ENCODE data around the gene P2RX2.
"Not testable (repeated sequence)": the region's sequence is repeated elsewhere in the genome, so short reads cannot be mapped to it uniquely, and the experiment has no call there.

The P2RX2 gene

GRCh38 chr12:132583736-132584135 is 34.8 kb upstream of the P2RX2 start:
- no peak for DNase-seq (ENCODE audit: low read depth)

DNA sequence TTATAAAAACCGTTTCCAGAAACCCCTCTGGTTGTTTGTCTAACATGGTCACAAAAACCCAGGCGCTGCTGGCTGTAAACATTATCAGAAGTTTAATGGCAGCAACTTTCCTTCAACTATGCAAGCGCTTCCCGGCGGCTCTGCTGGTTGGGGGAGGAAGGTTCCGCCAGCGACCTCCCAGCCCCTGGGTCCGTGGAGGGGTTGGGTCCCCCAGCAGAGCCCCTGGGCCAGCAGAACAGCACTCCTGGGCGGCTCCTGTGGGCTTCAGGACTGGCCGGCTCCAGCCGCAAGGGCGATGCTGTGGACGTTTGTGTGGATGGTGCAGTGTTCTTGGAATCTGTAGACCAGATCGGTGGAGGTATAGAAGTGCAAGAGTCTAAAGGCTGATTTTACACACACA is 34.1 kb upstream of the P2RX2 start:
- no peak for DNase-seq (ENCODE audit: low read depth)

DNA sequence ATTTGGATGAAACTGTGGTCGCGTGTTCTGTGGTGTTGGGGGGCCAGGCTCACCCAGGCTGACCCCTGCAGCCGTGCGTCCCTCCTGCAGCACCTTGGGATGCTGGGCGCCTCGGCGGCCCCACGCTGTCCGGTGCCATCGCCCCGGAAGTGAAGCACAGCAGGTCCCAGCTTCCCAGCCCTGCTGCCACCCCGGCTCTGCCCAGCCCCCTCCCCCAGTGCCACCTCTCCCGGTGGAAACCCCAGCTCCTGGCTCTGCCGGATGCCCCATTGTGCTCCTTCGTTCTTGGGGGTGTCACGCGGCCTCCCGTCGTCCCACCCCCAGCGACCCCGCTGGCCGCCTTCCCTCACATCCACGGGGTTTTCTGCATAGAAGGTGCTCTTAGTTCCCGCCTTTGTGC is 33.4 kb upstream of the P2RX2 start:
- DNase-seq (ENCODE audit: low read depth) = no peak

DNA sequence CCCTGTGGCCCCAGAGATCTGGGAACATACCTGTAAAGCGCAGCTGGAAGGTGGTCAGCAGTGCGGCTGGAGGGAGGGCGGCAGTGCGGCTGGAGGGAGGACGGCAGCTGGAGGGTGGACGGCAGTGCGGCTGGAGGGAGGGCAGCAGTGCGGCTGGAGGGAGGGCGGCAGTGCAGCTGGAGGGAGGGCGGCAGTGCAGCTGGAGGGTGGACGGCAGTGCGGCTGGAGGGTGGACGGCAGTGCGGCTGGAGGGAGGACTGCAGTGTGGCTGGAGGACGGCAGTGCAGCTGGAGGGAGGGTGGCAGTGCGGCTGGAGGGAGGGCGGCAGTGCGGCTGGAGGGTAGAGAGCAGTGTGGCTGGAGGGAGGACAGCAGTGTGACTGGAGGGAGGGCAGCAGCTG is 31.6 kb upstream of the P2RX2 start:
- DNase-seq (ENCODE audit: low read depth) = no peak

- no peak for DNase-seq (ENCODE audit: low read depth)
Measured at GRCh38 chr12:132587781-132588180, 30.8 kb upstream of the P2RX2 start.

DNA sequence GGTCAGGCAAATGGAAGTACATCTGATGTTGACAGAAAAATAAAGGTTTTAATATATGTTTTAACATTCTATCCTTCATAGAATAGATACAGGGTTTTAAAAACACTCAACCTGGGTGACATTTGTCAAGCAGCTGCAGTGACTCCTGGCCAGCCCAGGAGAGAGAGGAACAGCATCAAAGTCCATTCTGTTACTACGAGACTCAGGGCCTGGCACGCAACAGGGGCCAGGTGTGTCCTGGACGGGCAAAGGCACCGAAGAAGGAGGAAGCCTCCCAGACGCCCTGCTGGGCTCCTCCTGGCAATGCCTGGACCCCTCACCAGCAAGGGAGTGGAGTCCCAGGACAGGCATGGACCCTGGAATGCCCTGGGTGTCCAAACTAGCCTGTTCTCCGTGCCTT is 30.3 kb upstream of the P2RX2 start:
- no peak for DNase-seq (ENCODE audit: low read depth)

- DNase-seq (ENCODE audit: low read depth) = no peak
Measured at GRCh38 chr12:132588821-132589669, 29.5 kb upstream of the P2RX2 start.

GRCh38 chr12:132591107-132591935 is 27.3 kb upstream of the P2RX2 start:
- no peak for DNase-seq (ENCODE audit: low read depth)

DNA sequence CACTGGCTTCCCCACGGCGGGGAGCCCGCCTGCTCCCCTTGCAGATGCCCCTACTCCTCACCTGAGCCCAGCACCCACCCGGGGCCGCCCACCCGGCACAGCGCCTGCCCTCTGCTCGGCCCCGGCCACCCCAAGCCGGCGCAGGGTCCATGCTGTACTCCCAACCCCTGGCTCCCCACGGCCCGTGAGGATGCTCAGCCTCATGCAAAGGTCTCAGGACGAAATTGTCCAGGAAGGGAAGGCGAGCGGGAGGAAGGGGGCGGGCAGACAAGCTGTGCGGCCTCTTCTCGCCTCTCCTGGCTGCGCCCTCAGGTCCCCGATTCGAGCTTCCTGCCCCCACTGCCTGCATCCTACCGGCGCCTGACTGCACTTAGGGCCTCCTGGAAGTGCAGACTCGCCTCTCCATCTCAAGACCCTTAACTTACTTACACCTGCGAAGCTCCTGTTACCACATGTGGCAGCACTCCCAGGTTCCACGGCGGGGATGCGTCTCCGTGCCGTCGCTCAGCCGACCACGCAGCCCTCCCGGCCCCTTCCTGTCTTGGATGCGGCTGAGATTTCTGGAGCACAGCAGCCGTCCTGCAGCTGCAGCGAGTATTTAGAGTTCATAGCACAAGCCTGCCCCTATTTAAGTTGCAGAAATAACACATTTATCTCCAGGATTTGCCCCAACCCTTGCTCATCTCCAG is 26.1 kb upstream of the P2RX2 start:
- DNase-seq (ENCODE audit: low read depth) = no peak

GRCh38 chr12:132593071-132593470 is 25.5 kb upstream of the P2RX2 start:
- DNase-seq (ENCODE audit: low read depth) = no peak

GRCh38 chr12:132593521-132593920 is 25.1 kb upstream of the P2RX2 start:
- DNase-seq (ENCODE audit: low read depth) = no peak

DNA sequence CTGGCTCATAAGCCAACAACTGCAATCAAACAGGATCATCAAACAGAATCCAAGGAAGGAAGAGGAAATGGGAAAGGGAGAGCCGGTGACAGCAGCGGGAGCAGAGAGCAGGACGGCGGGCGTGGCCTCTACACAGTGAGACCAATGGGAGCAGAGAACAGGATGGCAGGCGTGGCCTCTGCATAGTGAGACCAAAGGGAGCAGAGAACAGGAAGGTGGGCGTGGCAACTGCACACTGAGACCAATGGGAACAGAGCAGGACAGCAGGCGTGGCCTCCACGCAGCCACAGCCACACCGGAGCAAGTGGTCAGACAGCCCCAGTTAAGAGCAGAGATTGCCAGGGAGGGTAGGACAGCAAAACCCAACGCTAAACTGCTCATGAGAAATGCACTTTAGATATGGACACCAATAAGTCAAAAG is 24.6 kb upstream of the P2RX2 start:
- no peak for DNase-seq (ENCODE audit: low read depth)

- DNase-seq (ENCODE audit: low read depth) = no peak
Measured at GRCh38 chr12:132595183-132595582, 23.4 kb upstream of the P2RX2 start.

- DNase-seq (ENCODE audit: low read depth) = no peak
Measured at GRCh38 chr12:132596016-132596415, 22.6 kb upstream of the P2RX2 start.

DNA sequence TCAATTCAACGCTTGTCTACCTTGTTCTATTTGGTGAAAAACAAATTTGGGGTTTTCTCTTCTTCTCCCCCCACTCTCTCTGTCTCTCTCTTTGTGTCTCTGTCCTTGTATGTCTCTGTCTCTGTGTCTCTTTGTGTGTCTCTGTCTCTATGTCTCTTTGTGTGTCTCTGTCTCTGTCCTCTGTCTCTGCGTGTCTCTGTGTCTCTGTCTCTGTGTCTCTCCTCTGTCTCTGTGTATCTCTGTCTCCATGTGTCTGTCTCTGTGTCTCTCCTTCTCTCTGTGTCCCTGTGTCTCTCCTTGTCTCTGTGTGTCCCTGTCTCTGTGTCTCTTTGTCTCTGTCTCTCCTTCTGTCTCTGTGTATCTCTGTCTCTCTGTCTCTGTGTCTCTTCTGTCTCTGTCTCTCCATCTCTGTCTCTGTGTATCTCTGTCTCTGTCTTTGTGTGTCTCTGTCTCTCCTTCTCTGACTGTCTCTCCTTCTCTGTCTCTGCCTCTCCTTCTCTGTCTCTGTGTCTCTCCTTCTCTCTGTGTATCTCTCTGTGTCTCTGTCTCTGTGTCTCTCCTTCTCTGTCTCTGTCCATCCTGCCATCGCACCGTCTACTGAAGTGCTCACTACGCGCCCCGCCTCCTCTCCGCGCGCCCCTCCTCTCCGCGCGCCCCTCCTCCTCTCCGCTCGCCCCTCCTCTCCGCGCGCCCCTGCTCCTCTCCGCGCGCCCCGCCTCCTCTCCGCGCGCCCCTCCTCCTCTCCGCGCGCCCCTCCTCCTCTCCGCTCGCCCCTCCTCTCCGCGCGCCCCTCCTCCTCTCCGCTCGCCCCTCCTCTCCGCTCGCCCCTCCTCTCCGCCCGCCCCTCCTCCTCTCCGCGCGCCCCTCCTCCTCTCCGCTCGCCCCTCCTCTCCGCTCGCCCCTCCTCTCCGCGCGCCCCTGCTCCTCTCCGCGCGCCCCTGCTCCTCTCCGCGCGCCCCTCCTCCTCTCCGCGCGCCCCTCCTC is 21.0 kb upstream of the P2RX2 start:
- no peak for DNase-seq (ENCODE audit: low read depth)

DNA sequence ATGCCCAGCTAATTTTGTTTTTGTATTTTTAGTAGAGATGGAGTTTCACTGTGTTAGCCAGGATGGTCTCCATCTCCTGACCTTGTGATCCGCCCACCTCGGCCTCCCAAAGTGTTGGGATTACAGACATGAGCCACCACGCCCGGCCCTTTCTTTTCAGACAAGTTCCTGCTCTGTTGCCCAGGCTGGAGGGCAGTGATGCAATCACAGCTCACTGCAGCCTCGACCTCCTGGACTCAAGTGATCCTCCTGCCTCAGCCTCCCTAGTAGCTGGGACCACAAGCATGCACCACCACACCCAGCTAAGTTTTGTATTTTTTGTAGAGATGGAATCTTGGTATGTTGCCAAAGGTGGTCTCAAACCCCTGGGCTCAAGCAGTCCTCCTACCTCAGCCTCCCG is 19.1 kb upstream of the P2RX2 start:
- DNase-seq (ENCODE audit: low read depth) = not testable (repeated sequence)

GRCh38 chr12:132600048-132601032 is 18.2 kb upstream of the P2RX2 start:
- no peak for DNase-seq (ENCODE audit: low read depth)

GRCh38 chr12:132601171-132601883 is 17.2 kb upstream of the P2RX2 start:
- no peak for DNase-seq (ENCODE audit: low read depth)

GRCh38 chr12:132602572-132603239 is 15.9 kb upstream of the P2RX2 start:
- no peak for DNase-seq (ENCODE audit: low read depth)

Data from activated T-cell treated with anti-CD3 and anti-CD28 coated beads for 1 hour (primary cell).